Caco-2 (cell line): Measurements from ENCODE around the gene RUFY4. TPM values are rescaled to one million over a fixed set of nuclear protein-coding genes. Genes with fewer than 3 reads are reported as not detected.
"Not testable (repeated sequence)": the region's sequence is repeated elsewhere in the genome, so short reads cannot be mapped to it uniquely, and the experiment has no call there.

ENCODE experiments used
- Bru-seq: library from RNA; stranded (reverse); fragments of 400-500 nt; gene quantifications from one replicate; lab custom pipeline; 2021; lab: Mats Ljungman, UMichigan
- BruChase-seq, 2 experiments: library from RNA; stranded (reverse); fragments of 400-500 nt; gene quantifications; one replicate each; lab custom pipeline; 2021; lab: Mats Ljungman, UMichigan
- BruUV-seq: library from RNA; stranded (reverse); fragments of 400-500 nt; replicated peaks from 2 replicates; lab custom pipeline; 2021; lab: Mats Ljungman, UMichigan
- CTCF ChIA-PET: fragments of 300-600 bp; sonication (Branson Sonifier 250); formaldehyde crosslinking; loops from one replicate; lab custom pipeline; 2022; ENCODE audit warnings: antibody characterized with exemption; lab: Charles Lee
- POLR2A ChIA-PET: fragments of 300-600 bp; sonication (Branson Sonifier 250); formaldehyde crosslinking; loops from one replicate; lab custom pipeline; 2022; ENCODE audit warnings: antibody characterized with exemption; lab: Charles Lee
- DNase-seq, 2 experiments: peaks; one replicate each; pipeline versions ENCODE4 v3.0.0 to v3.0.0-alpha.2; 2020 to 2022
- H3K27me3 ChIP-seq: replicated peaks from 2 replicates; pipeline ENCODE4 v1.6.0; 2011; ENCODE audit warnings: low read length; ENCODE audit not compliant: control insufficient read depth, insufficient read depth
- H3K36me3 ChIP-seq: 2 replicates; pipeline ENCODE4 v1.5.1; 2011; ENCODE audit warnings: low read length; ENCODE audit not compliant: control insufficient read depth, insufficient read depth
- H3K4me1 ChIP-seq: fragments of 250-450 bp; sonication (Bioruptor Pico); 2 replicates; pipeline ENCODE4 v1.5.1; 2020; ENCODE audit warnings: mild to moderate bottlenecking
- H3K4me3 ChIP-seq: 2 replicates; pipeline ENCODE4 v1.5.1; 2011; ENCODE audit warnings: low read depth, mild to moderate bottlenecking, control low read depth, low read length
- H3K9me3 ChIP-seq: fragments of 250-450 bp; sonication (Bioruptor Pico); 2 replicates; pipeline ENCODE4 v1.5.1; 2020; ENCODE audit warnings: mild to moderate bottlenecking, moderate library complexity
- H3K27ac Mint-ChIP-seq: one replicate; pipeline ENCODE4 v1.8.0; 2022; ENCODE audit warnings: mixed read lengths; ENCODE audit not compliant: unreplicated experiment
- H3K27me3 Mint-ChIP-seq: one replicate; pipeline ENCODE4 v1.8.0; 2022; ENCODE audit warnings: mixed read lengths; ENCODE audit not compliant: insufficient read depth, unreplicated experiment
- H3K36me3 Mint-ChIP-seq: one replicate; pipeline ENCODE4 v1.8.0; 2022; ENCODE audit warnings: mild to moderate bottlenecking, mixed read lengths; ENCODE audit not compliant: insufficient read depth, unreplicated experiment
- H3K4me1 Mint-ChIP-seq: one replicate; pipeline ENCODE4 v1.8.0; 2022; ENCODE audit warnings: low read depth, mixed read lengths; ENCODE audit not compliant: unreplicated experiment
- H3K4me3 Mint-ChIP-seq: one replicate; pipeline ENCODE4 v1.8.0; 2022; ENCODE audit warnings: mild to moderate bottlenecking, moderate library complexity, mixed read lengths; ENCODE audit not compliant: unreplicated experiment
- H3K9me3 Mint-ChIP-seq: one replicate; pipeline ENCODE4 v1.8.0; 2022; ENCODE audit warnings: mixed read lengths; ENCODE audit not compliant: unreplicated experiment
- intact Hi-C: fragments of 100-400 bp; cut with micrococcal nuclease; formaldehyde crosslinking; loops from one replicate; pipeline ENCODE4 v1.10.0; 2022; ENCODE audit not compliant: unreplicated experiment
- long read RNA-seq: library from polyadenylated mRNA; stranded (forward); transcript quantifications from one replicate; pipeline ENCODE4 v2.0.0, GENCODE V29; 2022
- total RNA-seq: library from RNA; stranded (reverse); gene quantifications from 2 replicates; pipeline ENCODE4 v1.2.3, GENCODE V29; 2022
- TF ChIP-seq, protein P1 (sequence below), 2 experiments: fragments of 200-600 bp in 1 of 2; IDR thresholded peaks; 1 replicate in 1 of 2; 2 replicates in 1 of 2; pipeline versions ENCODE4 v1.5.1 to v1.8.0; 2011 to 2022; ENCODE audit warnings: antibody characterized with exemption in 1 of 2, control low read depth in 1 of 2, inconsistent platforms in 1 of 2, low read depth in 1 of 2, low read length in 1 of 2, mild to moderate bottlenecking in 1 of 2, moderate library complexity in 1 of 2; ENCODE audit not compliant: insufficient read depth in 1 of 2, severe bottlenecking in 1 of 2, unreplicated experiment in 1 of 2

RUFY4 gene, protein sequence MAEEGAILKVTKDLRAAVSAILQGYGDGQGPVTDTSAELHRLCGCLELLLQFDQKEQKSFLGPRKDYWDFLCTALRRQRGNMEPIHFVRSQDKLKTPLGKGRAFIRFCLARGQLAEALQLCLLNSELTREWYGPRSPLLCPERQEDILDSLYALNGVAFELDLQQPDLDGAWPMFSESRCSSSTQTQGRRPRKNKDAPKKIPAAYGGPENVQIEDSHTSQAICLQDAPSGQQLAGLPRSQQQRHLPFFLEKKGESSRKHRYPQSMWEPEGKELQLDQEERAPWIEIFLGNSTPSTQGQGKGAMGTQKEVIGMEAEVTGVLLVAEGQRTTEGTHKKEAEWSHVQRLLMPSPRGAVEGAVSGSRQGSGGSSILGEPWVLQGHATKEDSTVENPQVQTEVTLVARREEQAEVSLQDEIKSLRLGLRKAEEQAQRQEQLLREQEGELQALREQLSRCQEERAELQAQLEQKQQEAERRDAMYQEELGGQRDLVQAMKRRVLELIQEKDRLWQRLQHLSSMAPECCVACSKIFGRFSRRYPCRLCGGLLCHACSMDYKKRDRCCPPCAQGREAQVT
- total RNA-seq (not detected in 2 replicates), Bru-seq, nascent RNA (not detected), BruChase-seq, experiment 1, labeled RNA remaining after a 2-hour chase (not detected), BruChase-seq, experiment 2, labeled RNA remaining after a 6-hour chase (percentile 4 among the genes with signal in this experiment)
- long read RNA-seq, result 0 reads

GRCh38 chr2:218068721-218069334 is at the start of gene RUFY4:
Gene RUFY4, plus strand, starts transcription at chr2:218069253. Its CDS starts 1,353 bp downstream, at chr2:218070606.
- Mint-ChIP-seq H3K27me3 (peaks cover 26% of the 10 kb centered on the region), H3K4me3 (peak within 1 kb of the TSS; percentile 53), H3K4me1 (peaks cover 13% of the 10 kb centered on the region)
- CTCF ChIA-PET, result interaction anchor here (0.6 to 1.4 kb wide), 8 partner anchors 11 to 283 kb away, joined by 3 to 28 read pairs (median 4); no protein-coding TSS in a partner anchor
- DNase-seq, result peak; percentile 65 to 81
- H3K4me3 ChIP-seq, POLR2A ChIA-PET, H3K36me3 ChIP-seq, H3K27ac Mint-ChIP-seq, H3K9me3 ChIP-seq, H3K9me3 Mint-ChIP-seq, H3K27me3 ChIP-seq, H3K4me1 ChIP-seq, H3K36me3 Mint-ChIP-seq, BruUV-seq: not testable (repeated sequence)
- intact Hi-C loops, result loop anchor here (1.0 kb wide), 2 partner anchors 280 to 284 kb away; no protein-coding TSS in a partner anchor
- TF ChIP-seq, protein P1, sequence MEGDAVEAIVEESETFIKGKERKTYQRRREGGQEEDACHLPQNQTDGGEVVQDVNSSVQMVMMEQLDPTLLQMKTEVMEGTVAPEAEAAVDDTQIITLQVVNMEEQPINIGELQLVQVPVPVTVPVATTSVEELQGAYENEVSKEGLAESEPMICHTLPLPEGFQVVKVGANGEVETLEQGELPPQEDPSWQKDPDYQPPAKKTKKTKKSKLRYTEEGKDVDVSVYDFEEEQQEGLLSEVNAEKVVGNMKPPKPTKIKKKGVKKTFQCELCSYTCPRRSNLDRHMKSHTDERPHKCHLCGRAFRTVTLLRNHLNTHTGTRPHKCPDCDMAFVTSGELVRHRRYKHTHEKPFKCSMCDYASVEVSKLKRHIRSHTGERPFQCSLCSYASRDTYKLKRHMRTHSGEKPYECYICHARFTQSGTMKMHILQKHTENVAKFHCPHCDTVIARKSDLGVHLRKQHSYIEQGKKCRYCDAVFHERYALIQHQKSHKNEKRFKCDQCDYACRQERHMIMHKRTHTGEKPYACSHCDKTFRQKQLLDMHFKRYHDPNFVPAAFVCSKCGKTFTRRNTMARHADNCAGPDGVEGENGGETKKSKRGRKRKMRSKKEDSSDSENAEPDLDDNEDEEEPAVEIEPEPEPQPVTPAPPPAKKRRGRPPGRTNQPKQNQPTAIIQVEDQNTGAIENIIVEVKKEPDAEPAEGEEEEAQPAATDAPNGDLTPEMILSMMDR (IDR thresholded peaks at IDR 0.05; ENCODE audit: insufficient read depth in 1 of 2, low read depth in 1 of 2, low read length in 1 of 2, severe bottlenecking in 1 of 2, unreplicated experiment in 1 of 2), result peak; percentile 77 to 86

DNA sequence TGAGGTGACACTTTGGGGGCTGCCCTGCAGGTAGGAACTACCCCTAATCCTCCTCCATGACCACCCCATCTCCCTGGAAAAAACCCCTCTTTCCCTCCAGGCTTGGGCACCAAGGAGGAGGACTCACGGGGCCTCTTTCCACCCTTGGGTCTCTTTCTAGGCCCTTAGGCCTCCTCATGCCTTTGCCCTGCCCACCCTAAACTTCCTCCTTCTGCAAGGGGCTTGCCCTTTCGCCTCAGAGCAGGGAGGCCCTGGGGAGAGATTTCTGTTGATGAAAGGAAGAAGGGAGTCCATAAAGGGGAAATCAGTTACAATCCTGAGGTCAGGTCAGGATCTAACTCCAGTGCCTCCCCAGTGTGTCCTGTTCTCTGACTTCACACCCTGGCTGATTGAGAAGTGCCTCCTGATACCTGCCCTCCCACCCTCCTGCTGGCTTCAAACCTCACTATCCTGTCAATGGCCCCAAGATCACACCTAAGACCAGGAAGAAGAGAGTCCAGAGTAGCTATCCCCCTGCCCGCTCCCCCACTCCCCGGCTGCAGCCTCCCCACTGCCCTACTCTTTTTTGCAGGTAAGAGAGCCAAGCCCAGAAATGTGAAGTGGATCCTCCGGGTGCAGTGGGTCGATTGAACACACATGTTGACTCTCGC is 49.5 kb upstream of the RUFY4 start:
- H3K4me1 ChIP-seq, result no peaks in the 10 kb centered on the region
- no peak overlapping the region for H3K4me3 ChIP-seq
- peaks cover 4% of the 10 kb centered on the region for H3K27me3 Mint-ChIP-seq
- H3K9me3 Mint-ChIP-seq, result no peaks in the 10 kb centered on the region
- TF ChIP-seq, protein P1 (IDR thresholded peaks at IDR 0.05; ENCODE audit: insufficient read depth in 1 of 2, low read depth in 1 of 2, low read length in 1 of 2, severe bottlenecking in 1 of 2, unreplicated experiment in 1 of 2), result no peak
- H3K27me3 ChIP-seq, result no peaks in the 10 kb centered on the region
- no peaks in the 10 kb centered on the region for H3K9me3 ChIP-seq
- no peaks in the 10 kb centered on the region for H3K36me3 Mint-ChIP-seq
- no peak overlapping the region for H3K4me3 Mint-ChIP-seq
- ChIA-PET POLR2A (no interaction called here), CTCF (no interaction called here)
- DNase-seq, result no peak
- no peaks in the 10 kb centered on the region for H3K4me1 Mint-ChIP-seq
- no peak overlapping the region for H3K27ac Mint-ChIP-seq
- intact Hi-C loops, result no loop called here
- no peaks in the 10 kb centered on the region for H3K36me3 ChIP-seq
- no TSS peak for BruUV-seq

- POLR2A ChIA-PET, result no interaction called here
- CTCF ChIA-PET, result no interaction called here
Measured at GRCh38 chr2:218020281-218020680, 48.8 kb upstream of the RUFY4 start.

More at GRCh38 chr2:218020281-218020680, 48.8 kb upstream of the RUFY4 start:
- Mint-ChIP-seq H3K4me1 (no peaks in the 10 kb centered on the region), H3K27ac (no peak overlapping the region), H3K36me3 (no peaks in the 10 kb centered on the region), H3K4me3 (no peak overlapping the region), H3K27me3 (peaks cover 3% of the 10 kb centered on the region), H3K9me3 (no peaks in the 10 kb centered on the region)
- intact Hi-C loops, result no loop called here
- Histone ChIP-seq H3K4me3 (no peak overlapping the region), H3K36me3 (no peaks in the 10 kb centered on the region), H3K27me3 (no peaks in the 10 kb centered on the region), H3K4me1 (no peaks in the 10 kb centered on the region), H3K9me3 (no peaks in the 10 kb centered on the region)
- TF ChIP-seq, protein P1 (IDR thresholded peaks at IDR 0.05; ENCODE audit: insufficient read depth in 1 of 2, low read depth in 1 of 2, low read length in 1 of 2, severe bottlenecking in 1 of 2, unreplicated experiment in 1 of 2), result no peak
- BruUV-seq, result no TSS peak
- no peak for DNase-seq
